Activated naive CD8-positive, alpha-beta T cell treated with anti-CD3 and anti-CD28 coated beads, Interleukin-2, amount 10 ng/mL, durations not matched to agents 7 days and 5 days (primary cell): ENCODE data around the gene CTDNEP1. TPM values are rescaled to one million over a fixed set of nuclear protein-coding genes. Genes with fewer than 3 reads are reported as not detected.
A peak's percentile ranks its signal among the peaks of the same experiment; 100 is the strongest.

ENCODE experiments used
- ATAC-seq: fragments of 150-1000 bp; cut with Tn5 transposase; one replicate; pipeline ENCODE4 v1.10.0; 2021; ENCODE audit warnings: low read depth, moderate library complexity
- POLR2A ChIA-PET: fragments of 350-600 bp; sonication (Branson Sonifier 250); formaldehyde crosslinking; loops from one replicate; lab custom pipeline; 2021; ENCODE audit warnings: antibody characterized with exemption; lab: Charles Lee
- DNase-seq: peaks from one replicate; pipeline ENCODE4 v3.0.0; 2021
- H3K27ac Mint-ChIP-seq: one replicate; pipeline ENCODE4 v1.8.0; 2022; ENCODE audit warnings: mild to moderate bottlenecking, mixed read lengths
- H3K27me3 Mint-ChIP-seq: one replicate; pipeline ENCODE4 v1.8.0; 2022; ENCODE audit warnings: mild to moderate bottlenecking, moderate library complexity, mixed read lengths
- H3K36me3 Mint-ChIP-seq: one replicate; pipeline ENCODE4 v1.8.0; 2021; ENCODE audit warnings: mild to moderate bottlenecking, mixed read lengths
- H3K4me1 Mint-ChIP-seq: one replicate; pipeline ENCODE4 v1.8.0; 2021; ENCODE audit warnings: mixed read lengths
- H3K4me3 Mint-ChIP-seq: one replicate; pipeline ENCODE4 v1.8.0; 2022; ENCODE audit warnings: mild to moderate bottlenecking, moderate library complexity, mixed read lengths
- H3K9me3 Mint-ChIP-seq: one replicate; pipeline ENCODE4 v1.8.0; 2021; ENCODE audit warnings: mixed read lengths
- total RNA-seq, 2 experiments: library from RNA; stranded (reverse); gene quantifications; one replicate each; pipeline ENCODE4 v1.2.3, GENCODE V29; 2021

The CTDNEP1 gene
- total RNA-seq, 2 experiments from 2014 or later = 157 to 160 TPM

DNA sequence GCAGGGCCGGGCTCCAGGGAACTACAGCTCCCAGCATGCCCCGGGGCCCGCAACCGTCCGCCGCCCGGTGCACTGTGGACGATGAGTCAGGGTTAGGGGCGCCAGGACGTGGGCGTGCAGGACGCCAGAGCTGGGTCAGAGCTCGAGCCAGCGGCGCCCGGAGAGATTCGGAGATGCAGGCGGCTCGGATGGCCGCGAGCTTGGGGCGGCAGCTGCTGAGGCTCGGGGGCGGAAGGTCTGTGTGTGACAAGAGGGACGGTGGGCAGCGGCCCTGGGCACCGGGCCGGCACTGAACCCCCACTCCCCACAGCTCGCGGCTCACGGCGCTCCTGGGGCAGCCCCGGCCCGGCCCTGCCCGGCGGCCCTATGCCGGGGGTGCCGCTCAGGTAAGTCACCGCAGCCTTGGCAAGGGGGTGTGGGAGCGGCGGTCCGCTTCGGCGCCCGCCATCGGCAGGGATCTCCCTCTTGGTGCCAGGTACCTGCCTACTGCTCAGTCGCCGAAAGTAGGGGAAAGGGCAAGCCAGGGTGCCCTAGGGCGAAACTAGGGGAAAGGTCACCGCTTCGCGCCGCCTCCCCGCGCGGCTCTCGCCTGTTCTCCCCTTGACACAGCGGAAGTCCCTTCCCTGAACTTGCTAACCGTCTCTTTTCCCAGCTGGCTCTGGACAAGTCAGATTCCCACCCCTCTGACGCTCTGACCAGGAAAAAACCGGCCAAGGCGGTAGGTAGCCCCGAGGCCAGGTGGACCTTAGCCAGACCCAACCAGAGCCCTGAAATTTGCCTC, 31.5 kb downstream of the CTDNEP1 start, which contains the start of the genes ACADVL and DLG4:
TSS of gene ACADVL (plus strand) at position 127 of the 781 bp plus-strand sequence. CDS start at position 174, 47 bp downstream.
TSS of gene DLG4 (minus strand) at position 25 of the 781 bp plus-strand sequence.
- H3K4me1 Mint-ChIP-seq = peaks cover 42% of the 10 kb centered on the region
- peak; percentile 74 for ATAC-seq
- POLR2A ChIA-PET = interaction anchor here (0.6 to 8.9 kb wide), 13 partner anchors 10 to 185 kb away, joined by 3 to 162 read pairs (median 3); partner anchors contain the start of genes ACAP1, CTDNEP1, DVL2 and ELP5

DNA sequence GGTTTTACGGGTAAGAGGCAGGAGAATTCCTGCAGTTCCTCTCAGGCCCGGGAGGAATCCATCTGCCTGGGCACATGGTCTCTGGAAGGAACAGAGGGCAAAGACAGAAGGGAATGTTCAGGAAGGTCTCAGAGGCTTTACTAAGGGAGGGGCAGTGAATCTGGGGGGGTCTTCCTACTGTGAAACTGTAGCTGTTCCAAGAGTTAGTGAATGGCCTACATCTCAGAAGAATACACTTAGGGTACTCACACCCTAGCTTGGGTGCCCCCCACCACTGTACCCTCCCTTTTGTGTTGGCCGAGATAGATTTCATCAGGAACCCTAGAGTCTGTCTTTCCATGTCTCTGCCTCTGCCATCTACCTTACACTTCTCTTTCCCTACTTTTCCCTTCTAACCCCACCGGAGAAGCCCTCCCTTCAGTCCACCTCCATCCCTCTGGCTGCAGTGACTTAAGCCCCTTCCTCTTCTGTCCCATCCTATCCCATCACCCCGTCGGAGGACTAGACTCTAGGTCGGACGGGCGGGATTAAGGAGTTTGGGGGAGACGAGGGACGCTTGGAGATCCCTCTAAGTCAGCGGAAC, 32.2 kb downstream of the CTDNEP1 start:
- peak overlapping the region; percentile 97 for H3K4me3 Mint-ChIP-seq
- H3K27ac Mint-ChIP-seq = peak overlapping the region; percentile 95
- H3K9me3 Mint-ChIP-seq = no peaks in the 10 kb centered on the region
- DNase-seq (no peak), ATAC-seq (no peak)
- POLR2A ChIA-PET = interaction anchor here (0.6 to 8.9 kb wide), 10 partner anchors 9 to 184 kb away, joined by 3 to 162 read pairs (median 3); partner anchors contain the start of genes ACAP1, CTDNEP1, DVL2 and ELP5
- no peaks in the 10 kb centered on the region for H3K27me3 Mint-ChIP-seq
- peaks cover 49% of the 10 kb centered on the region for H3K4me1 Mint-ChIP-seq
- peaks cover 3% of the 10 kb centered on the region for H3K36me3 Mint-ChIP-seq

More for the DNA sequence above, 31.5 kb downstream of the CTDNEP1 start, which contains the start of the genes ACADVL and DLG4:
- DNase-seq = peak; percentile 82
- Mint-ChIP-seq H3K4me3 (peak within 1 kb of the TSS; percentile 97), H3K36me3 (peaks cover 3% of the 10 kb centered on the region), H3K27me3 (no peaks in the 10 kb centered on the region), H3K9me3 (no peaks in the 10 kb centered on the region), H3K27ac (peak within 1 kb of the TSS; percentile 95)

DNA sequence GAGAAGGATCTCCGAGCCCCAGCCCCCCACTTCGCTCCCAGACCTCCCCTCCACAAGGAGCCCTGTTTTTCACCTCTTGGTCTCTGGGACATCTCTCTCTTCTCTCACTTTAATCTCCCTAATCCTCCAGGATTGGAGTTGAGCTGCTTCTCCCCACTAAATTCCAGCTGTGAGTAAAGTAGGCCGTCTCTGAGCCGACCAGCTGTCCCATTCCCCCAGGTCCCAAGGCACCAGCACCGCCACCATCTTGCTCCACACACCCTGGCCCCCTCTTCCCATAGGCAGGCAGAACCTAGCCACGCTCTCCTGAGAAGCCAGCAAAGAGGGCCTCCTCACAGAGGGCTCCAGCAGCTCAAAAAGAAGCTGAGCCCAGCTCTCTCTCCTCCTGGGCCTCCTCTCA, 32.8 kb downstream of the CTDNEP1 start:
- DNase-seq = no peak
- POLR2A ChIA-PET = interaction anchor here (1.2 to 8.9 kb wide), 4 partner anchors 8 to 32 kb away, joined by 3 to 162 read pairs (median 10); partner anchors contain the start of genes CTDNEP1, DVL2, ELP5 and GABARAP
- H3K27ac Mint-ChIP-seq = peak overlapping the region; percentile 73
- H3K4me3 Mint-ChIP-seq = peak overlapping the region; percentile 88
- peaks cover 55% of the 10 kb centered on the region for H3K4me1 Mint-ChIP-seq
- H3K36me3 Mint-ChIP-seq = peaks cover 3% of the 10 kb centered on the region
- H3K27me3 Mint-ChIP-seq = no peaks in the 10 kb centered on the region
- H3K9me3 Mint-ChIP-seq = no peaks in the 10 kb centered on the region
- ATAC-seq = no peak

- no peaks in the 10 kb centered on the region for H3K27me3 Mint-ChIP-seq
- no peak for DNase-seq
- ATAC-seq = no peak
- peaks cover 1% of the 10 kb centered on the region for H3K36me3 Mint-ChIP-seq
- POLR2A ChIA-PET = interaction anchor here (1.5 to 8.9 kb wide), 2 partner anchors 14 to 19 kb away, joined by 3 to 162 read pairs; partner anchors contain the start of genes DVL2, GABARAP and PHF23
- peak overlapping the region; percentile 88 for H3K4me3 Mint-ChIP-seq
- peaks cover 60% of the 10 kb centered on the region for H3K4me1 Mint-ChIP-seq
- H3K27ac Mint-ChIP-seq = peak overlapping the region; percentile 73
- H3K9me3 Mint-ChIP-seq = no peaks in the 10 kb centered on the region
Observed at GRCh38 chr17:7218166-7218565, 33.4 kb downstream of the CTDNEP1 start.

- peak overlapping the region; percentile 73 for H3K27ac Mint-ChIP-seq
Observed at GRCh38 chr17:7217113-7217987, 34.2 kb downstream of the CTDNEP1 start.

GRCh38 chr17:7216242-7217112, 35.1 kb downstream of the CTDNEP1 start:
- H3K27ac Mint-ChIP-seq = peak overlapping the region; percentile 39
- H3K36me3 Mint-ChIP-seq = peaks cover 1% of the 10 kb centered on the region
- H3K4me1 Mint-ChIP-seq = peaks cover 64% of the 10 kb centered on the region
- H3K27me3 Mint-ChIP-seq = no peaks in the 10 kb centered on the region
- POLR2A ChIA-PET = interaction anchor here (0.9 to 8.9 kb wide), 5 partner anchors 9 to 181 kb away, joined by 3 to 162 read pairs (median 8); partner anchors contain the start of genes DVL2, GABARAP, PHF23 and SLC16A13
- no peak for DNase-seq
- no peaks in the 10 kb centered on the region for H3K9me3 Mint-ChIP-seq
- peak overlapping the region; percentile 97 for H3K4me3 Mint-ChIP-seq
- no peak for ATAC-seq

More at GRCh38 chr17:7217113-7217987, 34.2 kb downstream of the CTDNEP1 start:
- no peak for ATAC-seq
- H3K4me3 Mint-ChIP-seq = peak overlapping the region; percentile 97
- peaks cover 61% of the 10 kb centered on the region for H3K4me1 Mint-ChIP-seq
- POLR2A ChIA-PET = interaction anchor here (0.5 to 8.9 kb wide), 2 partner anchors 20 to 133 kb away, joined by 3 to 162 read pairs; partner anchors contain the start of genes DVL2, GABARAP and PHF23
- H3K27me3 Mint-ChIP-seq = no peaks in the 10 kb centered on the region
- peaks cover 1% of the 10 kb centered on the region for H3K36me3 Mint-ChIP-seq
- peak; percentile 47 for DNase-seq
- H3K9me3 Mint-ChIP-seq = no peaks in the 10 kb centered on the region

- POLR2A ChIA-PET = interaction anchor here (0.9 to 2.8 kb wide), 4 partner anchors 8 to 180 kb away, joined by 3 to 15 read pairs (median 7); partner anchors contain the start of genes GABARAP, PHF23 and SLC16A13
- peak overlapping the region; percentile 95 for H3K27ac Mint-ChIP-seq
- H3K4me3 Mint-ChIP-seq = peak overlapping the region; percentile 97
- H3K9me3 Mint-ChIP-seq = no peaks in the 10 kb centered on the region
- ATAC-seq = no peak
- H3K36me3 Mint-ChIP-seq = no peaks in the 10 kb centered on the region
- H3K4me1 Mint-ChIP-seq = peaks cover 56% of the 10 kb centered on the region
- H3K27me3 Mint-ChIP-seq = peaks cover 1% of the 10 kb centered on the region
- DNase-seq = no peak
Observed at GRCh38 chr17:7215652-7216180, 35.8 kb downstream of the CTDNEP1 start.

- POLR2A ChIA-PET = interaction anchor here (0.7 to 2.8 kb wide), 6 partner anchors 19 to 180 kb away, joined by 3 to 15 read pairs (median 6); partner anchors contain the start of genes ACAP1, DVL2, GABARAP and PHF23
- Mint-ChIP-seq H3K27ac (peak overlapping the region; percentile 95), H3K27me3 (peaks cover 2% of the 10 kb centered on the region), H3K4me1 (peaks cover 51% of the 10 kb centered on the region), H3K36me3 (no peaks in the 10 kb centered on the region), H3K9me3 (no peaks in the 10 kb centered on the region), H3K4me3 (peak overlapping the region; percentile 97)
- ATAC-seq (no peak), DNase-seq (no peak)
Observed at GRCh38 chr17:7215136-7215638, 36.3 kb downstream of the CTDNEP1 start.

GRCh38 chr17:7214300-7215135, 37.0 kb downstream of the CTDNEP1 start:
- ATAC-seq (peak; percentile 81), DNase-seq (peak; percentile 100)
- H3K4me1 Mint-ChIP-seq = peaks cover 50% of the 10 kb centered on the region
- H3K9me3 Mint-ChIP-seq = no peaks in the 10 kb centered on the region
- POLR2A ChIA-PET = interaction anchor here (0.7 to 2.8 kb wide), 7 partner anchors 20 to 179 kb away, joined by 3 to 15 read pairs (median 4); partner anchors contain the start of genes ACAP1, CTDNEP1, DVL2 and GABARAP
- peak overlapping the region; percentile 97 for H3K4me3 Mint-ChIP-seq
- peak overlapping the region; percentile 95 for H3K27ac Mint-ChIP-seq
- no peaks in the 10 kb centered on the region for H3K36me3 Mint-ChIP-seq
- peaks cover 7% of the 10 kb centered on the region for H3K27me3 Mint-ChIP-seq

GRCh38 chr17:7213895-7214299, 37.6 kb downstream of the CTDNEP1 start:
- POLR2A ChIA-PET = interaction anchor here (0.7 to 2.8 kb wide), 5 partner anchors 21 to 123 kb away, joined by 3 to 15 read pairs (median 4); partner anchors contain the start of genes ACAP1, CTDNEP1, DVL2 and PHF23
- Mint-ChIP-seq H3K36me3 (no peaks in the 10 kb centered on the region), H3K9me3 (no peaks in the 10 kb centered on the region), H3K27me3 (peaks cover 7% of the 10 kb centered on the region), H3K4me1 (peaks cover 47% of the 10 kb centered on the region), H3K27ac (peak overlapping the region; percentile 95), H3K4me3 (peak overlapping the region; percentile 97)
- DNase-seq = no peak
- no peak for ATAC-seq
